NCI-H1436 treated with DMSO at 0.1 percent for 48 hours (cell line): ENCODE results near the gene RAB27A.
"Not testable (repeated sequence)": the region's sequence is repeated elsewhere in the genome, so short reads cannot be mapped to it uniquely, and the experiment has no call there.

Experiments
- DNase-seq: peaks from one replicate; lab custom pipeline; 2025; lab: John Stamatoyannopoulos, UW

The RAB27A gene

DNA sequence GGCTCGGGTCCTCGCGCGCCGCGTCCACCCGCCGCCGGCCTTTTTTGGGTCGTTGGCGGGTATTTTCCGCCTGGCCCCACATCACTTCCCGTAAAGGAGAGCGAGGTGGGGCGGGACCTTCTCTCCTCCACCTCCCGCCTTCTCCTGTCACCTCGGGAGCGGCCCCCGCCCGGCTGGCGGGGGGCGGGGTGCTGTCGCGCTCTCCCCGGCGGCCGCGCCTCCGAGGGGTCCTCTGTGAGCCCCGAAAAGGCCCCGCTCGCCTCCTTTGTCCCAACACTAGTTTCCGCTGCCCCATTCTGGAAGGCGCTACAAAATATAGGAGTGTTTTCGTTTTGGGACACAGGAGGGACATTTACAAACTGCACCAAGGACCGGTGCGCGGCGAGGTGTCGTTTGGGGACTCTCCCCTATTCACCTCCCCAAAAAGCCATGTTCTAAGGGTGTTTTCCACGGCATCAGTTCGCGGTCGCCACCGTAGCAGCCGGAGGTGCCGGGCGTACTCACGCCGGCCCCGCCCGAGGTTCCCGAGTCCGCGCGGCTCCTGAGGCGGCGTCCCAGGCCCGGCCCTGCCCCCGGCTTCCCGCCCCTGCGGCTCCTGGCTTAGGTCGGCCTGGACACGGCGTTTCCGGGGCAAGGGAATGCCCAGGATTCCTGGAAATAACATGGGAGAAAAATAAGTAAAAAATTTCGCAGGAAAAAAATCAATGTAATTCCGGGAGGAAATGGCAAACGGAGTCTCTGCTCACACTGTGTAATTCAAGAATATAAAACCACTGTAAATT, at the start of gene RAB27A:
Gene RAB27A (minus strand): TSS at position 68 of the 782 bp plus-strand sequence. CDS start 54,879 bp downstream, outside the sequence.
- DNase-seq = no peak

DNA sequence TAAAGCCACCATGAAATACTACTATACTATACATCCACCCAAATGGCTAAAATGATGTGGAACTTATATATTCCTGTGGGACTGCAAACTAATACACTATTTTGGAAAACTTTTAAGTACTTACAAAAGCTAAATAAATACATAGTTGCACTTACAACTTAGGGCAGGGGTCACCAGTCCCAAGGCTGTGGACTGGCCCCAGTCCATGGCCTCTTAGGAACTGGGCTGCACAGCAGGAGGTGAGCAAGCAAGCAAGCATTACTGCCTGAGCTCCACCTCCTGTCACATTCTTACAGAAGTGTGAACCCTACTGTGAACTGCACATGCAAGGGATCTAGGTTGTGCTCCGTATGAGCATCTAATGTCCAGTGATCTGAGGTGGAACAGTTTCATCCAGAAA, 47.5 kb upstream of the RAB27A start:
- DNase-seq = no peak

DNA sequence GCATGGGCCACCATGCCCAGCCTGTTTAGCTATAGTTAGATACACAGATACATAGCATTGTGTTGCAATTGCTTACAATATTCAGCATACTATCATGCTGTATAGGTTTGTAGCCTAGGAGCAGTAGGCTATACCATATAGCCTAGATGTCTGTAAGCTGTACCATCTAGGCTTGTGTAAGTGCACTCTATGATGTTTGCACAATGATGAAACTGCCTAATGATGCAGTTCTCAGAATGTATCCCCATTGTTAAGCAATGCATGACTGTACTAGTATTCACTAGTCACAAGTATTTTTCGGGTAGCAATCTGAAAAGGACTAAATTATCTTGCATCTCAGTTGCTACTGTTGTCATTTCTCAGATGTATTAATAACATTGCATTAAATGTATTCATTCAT, 45.4 kb upstream of the RAB27A start:
- no peak for DNase-seq

DNA sequence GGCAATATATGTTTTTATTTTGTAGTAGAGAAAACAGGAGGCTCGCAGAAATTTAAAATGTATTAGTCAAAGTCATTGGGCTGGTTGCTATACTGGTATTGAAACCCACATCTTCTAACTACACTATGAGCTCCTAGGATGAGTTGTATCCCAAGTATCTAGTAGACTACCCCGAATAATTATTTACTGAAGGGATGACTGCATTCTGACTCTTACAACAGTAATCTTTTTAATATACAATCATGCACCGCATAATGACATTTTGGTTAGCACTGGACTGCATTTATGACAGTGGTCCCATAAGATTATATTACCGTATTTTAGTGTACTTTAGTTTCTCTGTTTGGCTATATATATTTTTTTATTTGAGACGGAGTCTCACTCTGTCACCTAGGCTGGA, 44.8 kb upstream of the RAB27A start:
- no peak for DNase-seq

DNA sequence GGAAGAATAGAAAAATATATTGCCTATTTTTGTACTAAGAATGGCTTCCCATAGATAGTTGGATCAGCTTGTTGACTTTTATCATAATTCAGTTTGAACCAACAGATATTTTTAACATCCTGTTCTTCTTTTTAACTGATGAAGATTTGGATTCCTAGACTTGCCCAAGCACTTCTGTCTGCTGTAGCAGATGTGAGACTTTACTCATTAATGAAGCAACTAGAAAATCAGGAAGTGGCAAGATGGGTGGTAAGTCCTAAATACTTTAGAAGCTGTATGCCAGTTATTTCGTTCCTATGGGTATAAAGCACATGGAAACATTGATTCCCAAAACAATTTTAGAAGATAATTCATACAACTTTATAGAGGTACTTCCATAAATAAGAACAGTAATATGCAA, 37.8 kb upstream of the RAB27A start:
- DNase-seq = no peak

DNA sequence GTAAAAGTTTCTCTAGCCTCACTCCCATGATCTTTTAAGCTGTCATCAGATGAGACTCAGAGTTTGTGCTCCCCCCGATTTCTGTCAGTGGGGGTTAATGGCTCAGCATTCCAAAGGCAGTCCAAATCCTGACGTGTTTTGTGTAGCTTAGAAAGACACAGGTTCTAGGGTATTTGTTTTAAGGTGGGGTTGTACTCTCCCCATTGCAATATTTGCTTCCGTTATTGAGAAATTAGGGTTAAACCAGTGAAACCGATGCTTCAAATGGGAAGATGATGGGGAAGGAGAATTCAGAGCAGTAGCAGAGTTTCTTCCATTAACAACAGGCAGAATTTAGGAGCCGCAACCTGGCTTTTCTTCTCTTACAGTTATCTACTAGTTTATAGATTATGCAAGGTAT, 32.9 kb upstream of the RAB27A start:
- no peak for DNase-seq

DNA sequence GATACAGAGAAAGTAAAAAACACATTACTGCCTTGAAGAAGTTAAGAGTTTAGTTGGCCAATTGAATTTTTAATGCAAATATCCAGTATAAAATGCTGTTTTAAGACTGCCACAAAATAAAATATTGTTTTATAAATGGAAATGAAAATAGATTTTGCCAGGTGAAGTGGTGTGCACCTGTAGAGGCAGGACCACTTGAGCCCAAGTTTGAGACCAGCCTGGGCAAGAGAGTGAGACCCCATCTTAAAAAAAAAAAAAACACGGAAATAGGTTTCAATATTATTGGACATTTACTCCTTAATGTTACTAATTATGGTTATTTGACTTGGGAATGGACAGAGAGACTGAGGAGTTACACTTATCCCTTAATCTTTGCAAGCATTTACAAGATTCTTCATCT, 31.4 kb upstream of the RAB27A start:
- no peak for DNase-seq

DNA sequence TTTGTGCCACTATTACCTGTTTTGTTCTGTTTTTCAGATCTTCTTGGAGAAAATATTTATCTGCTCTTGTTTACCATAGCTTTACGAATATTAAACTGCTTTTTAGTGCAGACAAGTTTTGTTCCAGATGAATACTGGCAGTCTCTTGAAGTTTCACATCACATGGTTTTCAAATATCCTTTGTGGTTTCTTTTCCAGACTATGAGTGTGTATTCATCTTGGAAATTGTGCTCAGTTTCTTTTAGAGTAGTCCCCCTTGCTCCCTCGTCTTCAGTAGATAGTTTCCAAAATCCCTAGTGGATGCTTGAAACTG, 30.6 kb upstream of the RAB27A start:
- no peak for DNase-seq

DNA sequence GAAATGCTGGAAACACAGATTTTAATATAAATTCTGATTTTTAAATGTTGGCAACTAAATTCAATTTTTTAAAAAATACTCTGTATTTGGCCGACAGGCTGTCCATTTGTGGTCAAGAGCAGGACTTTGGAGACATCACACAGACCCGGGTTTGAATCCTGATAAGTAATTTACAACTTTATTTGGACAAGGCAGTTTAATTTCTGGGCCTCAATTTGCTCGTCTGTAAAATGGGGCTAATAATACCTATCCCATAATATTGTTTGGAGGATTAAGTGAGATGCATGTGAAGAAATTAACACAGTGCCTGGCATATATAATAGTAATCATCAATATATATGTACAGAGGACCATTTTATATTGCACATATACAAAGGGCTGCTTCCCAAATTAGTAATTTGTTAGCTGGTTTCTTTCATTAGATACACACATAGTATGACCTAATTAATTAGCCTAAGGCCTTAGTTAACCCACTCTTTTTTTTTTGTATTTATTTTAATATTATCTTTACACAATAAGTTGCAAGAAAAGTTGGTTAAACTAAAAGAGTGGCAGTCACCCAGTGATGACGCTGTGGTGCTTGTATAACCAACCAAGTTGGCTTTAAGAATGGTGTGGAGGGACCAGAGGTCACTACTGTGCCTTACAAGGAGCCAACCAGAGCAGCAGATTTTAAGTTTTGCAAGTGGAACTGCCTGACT, 30.1 kb upstream of the RAB27A start:
- no peak for DNase-seq

DNA sequence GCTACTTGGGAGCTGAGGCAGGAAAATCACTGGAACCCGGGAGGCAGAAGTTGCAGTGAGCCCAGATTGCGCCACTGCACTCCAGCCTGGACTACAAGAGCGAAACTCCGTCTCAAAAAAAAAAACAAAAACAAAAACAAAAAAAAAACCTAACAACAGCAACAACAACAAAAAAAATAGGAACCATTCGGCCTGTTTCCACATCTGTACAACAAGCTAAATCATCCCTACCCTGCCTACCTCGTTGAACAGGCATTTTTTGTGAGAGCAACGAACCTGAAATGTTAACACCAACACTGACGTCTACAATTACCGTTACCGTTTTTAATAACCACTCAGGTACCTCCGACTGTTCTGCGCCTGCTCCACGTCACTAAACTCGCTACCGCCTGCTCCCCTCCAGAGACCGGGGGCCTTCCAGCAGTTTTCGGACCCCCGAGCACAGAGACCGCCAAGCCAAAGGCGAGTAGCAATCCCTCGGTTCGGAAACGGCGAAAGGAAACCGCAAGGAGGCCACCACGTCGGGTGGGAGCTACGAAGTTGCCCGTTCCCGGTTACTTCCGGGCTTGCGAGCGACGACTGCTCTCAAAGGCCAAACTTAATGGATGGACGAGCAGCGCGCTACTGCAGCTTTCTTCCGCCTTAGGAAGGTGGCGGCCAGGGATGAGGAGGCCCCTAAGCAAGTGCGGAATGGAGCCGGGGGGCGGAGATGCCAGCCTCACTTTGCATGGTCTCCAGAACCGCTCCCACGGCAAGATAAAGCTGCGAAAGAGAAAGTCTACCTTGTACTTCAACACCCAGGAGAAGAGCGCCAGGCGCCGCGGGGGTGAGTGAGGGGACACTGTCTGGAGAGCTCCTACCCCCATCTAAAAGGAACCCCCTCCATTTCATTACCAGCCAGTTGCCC, 29.2 kb upstream of the RAB27A start, which contains the start of the genes PIGB and PIGBOS1:
Gene PIGB (plus strand): TSS at position 635 of the 907 bp plus-strand sequence. CDS start 29 bp downstream, at position 664.
Gene PIGBOS1 (minus strand): TSS at position 536 of the 907 bp plus-strand sequence. CDS start 1,331 bp downstream, outside the sequence.
- peak; percentile 25 for DNase-seq

DNA sequence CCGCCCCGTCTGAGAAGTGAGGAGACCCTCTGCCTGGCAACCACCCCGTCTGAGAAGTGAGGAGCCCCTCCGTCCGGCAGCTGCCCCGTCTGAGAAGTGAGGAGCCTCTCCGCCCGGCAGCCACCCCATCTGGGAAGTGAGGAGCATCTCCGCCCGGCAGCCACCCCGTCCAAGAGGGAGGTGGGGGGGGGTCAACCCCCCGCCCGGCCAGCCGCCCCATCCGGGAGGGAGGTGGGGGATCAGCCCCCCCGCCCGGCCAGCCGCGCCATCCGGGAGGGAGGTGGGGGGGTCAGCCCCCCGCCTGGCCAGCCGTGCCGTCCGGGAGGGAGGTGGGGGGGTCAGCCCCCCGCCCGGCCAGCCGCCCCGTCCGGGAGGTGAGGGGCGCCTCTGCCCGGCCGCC, 13.2 kb upstream of the RAB27A start:
- not testable (repeated sequence) for DNase-seq

DNA sequence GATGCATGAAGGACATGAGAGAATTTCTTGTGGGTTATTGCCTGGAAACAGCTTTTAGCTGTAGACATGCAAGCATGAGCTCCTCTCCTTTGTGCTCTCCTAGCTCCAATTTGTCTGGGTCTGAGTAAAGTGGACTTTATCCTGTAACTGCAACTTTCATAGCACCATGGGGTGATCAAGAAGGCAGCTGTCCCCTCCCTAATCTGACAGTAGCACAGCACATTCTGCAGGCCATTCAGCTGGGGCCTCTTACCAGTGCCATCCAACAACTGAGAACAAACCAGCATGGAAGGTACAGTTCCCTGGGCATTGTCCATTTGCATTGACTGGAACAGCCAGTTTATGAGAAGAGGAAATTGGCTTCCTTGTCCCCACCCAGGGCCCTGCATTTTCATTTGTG, 7.7 kb upstream of the RAB27A start:
- no peak for DNase-seq

DNA sequence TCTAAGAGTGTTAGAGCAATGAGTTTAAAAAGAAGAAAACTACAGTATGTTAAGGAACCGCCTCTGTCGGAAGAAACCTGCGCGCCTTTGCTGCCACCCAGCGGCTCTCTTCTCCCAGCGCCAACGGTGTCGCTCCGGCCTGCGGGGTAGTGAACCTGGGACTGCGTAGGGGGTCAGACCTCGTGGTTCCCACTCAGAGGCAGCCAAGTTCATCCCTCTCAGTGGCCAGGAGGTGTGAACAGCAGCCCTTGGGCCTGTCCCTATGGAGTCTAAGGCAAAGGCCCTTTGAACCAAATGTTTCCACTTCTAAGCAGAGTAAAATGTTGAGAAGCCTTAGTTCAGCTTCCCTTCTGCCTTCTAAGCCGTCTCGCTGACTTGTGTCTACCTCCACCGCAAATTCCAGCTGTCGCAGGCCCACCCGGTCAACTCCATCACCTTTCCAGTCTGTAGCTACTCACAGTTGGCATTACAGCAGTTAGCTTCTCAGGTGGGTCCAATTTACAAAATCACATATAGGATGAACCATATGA, 980 bp upstream of the RAB27A start:
- DNase-seq = peak; percentile 3

DNA sequence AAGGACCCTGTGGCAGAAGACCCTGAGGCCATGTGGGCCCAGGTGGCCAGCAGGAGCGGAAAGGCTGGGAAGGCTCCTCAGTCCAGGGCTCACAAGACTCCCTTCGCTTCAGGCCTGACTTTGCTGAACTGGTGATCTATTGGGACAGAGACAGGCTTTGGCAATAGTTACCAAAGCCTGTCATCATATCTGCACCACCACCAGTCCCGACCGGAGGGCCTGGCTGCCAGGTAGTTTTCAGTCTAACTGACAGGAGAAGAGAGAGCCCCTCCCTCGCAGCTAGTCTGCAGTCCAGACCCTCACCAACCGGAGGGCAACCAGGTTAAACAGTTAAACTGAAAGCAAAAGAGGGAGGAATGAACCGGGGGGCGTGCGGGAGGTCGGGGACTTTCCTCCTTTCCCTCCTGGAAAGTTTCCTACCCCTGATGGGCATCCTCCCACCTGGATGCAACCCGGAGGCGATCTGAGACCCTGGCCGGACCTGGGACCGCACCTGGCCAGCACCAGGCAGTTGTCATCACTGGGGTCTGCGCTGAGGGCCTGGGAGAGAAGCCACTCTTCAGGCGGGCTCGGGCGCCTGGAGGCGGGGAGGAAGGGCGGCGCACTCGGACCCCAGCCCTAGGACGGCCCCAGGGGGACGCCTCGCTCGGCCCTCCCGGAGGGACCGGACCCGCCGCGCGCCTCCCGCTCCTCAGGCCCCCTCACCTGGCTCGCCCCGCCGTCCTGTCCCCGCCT, 435 bp downstream of the RAB27A start:
- no peak for DNase-seq

DNA sequence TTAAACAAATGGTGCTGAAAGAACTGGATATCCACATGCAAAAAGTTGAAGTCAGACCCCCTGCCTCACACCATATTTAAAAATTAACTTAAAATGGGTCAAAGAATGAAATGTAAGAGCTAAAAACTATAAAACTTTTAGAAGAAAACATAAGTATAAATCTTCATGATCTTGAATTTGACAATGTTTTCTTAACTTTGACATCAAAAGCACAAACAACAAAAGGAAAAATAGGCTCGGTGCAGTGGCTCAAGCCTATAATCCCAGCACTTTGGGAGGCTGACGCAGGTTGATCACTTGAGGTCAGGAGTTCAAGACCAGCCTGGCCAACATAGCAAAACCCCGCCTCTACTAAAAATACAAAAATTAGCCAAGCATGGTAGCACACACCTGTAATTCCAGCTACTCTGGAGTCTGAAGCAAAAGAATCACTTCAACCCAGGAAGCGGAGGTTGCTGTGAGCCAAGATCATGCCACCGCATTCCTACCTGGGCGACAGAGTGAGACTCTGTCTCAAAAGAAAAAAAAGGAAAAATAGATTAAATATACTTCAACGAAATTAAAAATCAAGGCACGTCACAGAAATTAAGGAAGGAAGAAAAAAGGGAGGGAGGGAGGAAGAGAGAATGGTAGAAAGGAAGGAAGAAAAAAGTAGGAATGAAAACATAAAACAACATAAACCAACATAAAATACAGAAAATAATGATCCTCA, 1.5 kb downstream of the RAB27A start:
- DNase-seq = no peak

DNA sequence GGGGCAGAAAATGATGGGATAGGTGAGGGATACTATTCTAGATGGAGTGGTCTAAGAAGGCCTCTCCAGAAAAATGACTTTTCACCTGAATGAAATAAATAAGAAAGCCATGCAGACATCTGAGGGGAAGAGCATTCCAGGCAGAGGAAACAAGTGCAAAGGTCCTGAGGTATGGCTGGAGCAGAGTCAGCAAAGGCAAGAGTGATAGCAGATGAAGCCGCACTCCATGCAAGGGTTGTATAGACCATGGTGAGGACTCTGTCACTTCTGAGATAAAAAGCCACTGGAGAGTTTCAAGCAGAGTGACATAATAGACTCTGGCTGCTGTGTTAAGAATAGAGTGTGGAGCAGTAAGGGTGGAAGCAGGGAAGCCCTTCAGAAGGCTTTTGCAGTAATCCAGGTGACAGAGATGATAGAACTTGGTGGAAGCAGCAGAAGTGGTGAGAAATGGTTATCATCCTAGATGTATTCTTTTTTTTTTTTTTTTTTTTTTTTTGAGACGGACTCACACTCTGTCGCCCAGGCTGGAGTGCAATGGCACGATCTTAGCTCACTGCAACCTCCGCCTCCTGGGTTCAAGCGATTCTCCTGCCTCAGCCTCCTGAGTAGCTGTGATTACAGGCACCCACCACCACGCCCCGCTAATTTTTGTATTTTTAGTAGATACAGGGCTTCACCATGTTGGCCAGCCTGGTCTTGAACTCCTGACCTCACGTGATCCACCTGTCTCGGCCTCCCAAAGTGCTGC, 3.0 kb downstream of the RAB27A start:
- not testable (repeated sequence) for DNase-seq

DNA sequence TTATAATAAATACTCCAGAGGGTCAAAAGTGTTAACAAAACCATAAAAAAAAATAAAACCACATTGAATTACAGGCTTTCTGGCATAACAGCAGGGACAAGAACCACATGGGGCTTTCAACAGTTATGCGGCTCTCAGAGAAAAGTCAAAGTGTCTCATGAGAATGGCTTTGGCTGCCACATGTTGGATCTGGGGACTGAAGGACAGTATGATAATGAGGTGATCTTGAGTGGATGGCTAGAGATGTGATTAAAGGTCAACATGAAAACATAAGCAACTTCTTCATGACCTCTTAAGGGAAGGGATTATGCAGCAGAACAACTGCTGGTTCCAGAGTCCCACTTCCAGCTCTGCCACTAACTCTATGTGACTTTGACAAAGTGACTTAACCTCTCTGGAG, 5.2 kb downstream of the RAB27A start:
- no peak for DNase-seq

DNA sequence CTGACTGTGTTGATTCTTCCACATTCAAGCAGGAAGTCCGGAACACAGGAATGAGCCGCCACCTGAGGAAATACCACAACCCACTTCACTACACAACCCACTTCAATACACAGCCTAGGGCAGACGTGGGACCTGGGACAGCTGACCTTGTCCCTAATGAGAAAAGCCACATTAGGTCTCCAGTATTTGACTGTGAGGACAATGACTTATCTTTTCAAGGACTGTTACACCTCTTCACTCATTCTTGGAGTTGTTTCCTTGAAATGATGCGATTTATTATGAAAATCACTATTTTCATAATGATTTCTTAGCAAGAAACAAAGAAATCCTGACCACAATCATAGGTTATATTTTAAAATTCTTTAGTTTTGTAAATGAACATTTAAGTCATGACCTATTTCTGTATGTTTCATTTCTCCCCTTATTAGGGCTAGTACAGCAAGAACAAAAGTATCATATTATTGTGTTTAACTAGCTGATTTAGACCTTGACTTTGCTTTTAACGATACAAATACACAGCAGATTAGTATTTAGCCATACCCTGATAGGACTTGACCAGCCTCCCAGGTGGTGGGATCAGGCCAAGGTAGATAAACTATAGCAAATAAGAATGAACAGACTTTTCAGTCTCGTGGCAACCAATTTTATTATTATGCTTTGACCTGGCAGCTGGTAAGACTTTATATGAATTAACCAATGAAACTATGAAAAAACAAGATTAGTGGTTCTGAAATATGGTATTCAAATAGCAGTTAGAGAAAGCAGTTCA, 6.0 kb downstream of the RAB27A start:
- no peak for DNase-seq

DNA sequence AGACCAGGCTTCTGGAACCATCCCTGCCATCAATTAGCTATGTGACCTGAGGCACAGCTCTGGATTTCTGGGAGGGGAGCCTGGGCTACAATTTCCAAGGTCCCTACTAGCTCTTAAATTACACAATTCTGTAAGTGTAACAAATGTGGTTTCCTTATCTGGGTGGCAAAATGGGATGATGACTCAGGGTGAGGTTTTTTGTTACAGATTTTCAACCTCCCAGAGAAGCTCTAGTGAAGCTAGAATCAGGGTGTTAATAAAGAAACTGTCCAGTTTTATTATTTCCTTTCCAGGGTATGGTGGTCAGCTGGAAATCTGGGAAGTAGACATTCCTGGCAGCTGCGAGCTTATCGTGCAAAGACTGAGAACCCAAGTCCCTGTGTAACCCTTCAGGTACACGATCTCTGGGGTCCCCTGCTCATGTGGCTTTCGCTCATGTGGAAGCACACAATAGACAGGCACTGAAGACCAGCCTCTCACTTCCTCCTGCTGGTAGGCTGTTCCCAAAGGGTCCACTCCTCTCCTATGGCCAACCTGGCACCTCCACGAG, 7.3 kb downstream of the RAB27A start:
- no peak for DNase-seq
